ENCODE data around the gene ZNF274.

- TF ChIP-seq CTCF (IDR thresholded peaks at IDR 0.05; ENCODE audit: low read depth, low read length) = no peak
- TF ChIP-seq POLR2A (IDR thresholded peaks at IDR 0.05; ENCODE audit: extremely low read depth, insufficient read length) = no peak
Observed at GRCh38 chr19:58217607-58218391, 34.9 kb downstream of the ZNF274 start.
